ENCODE data around the gene ZNF831.

ZNF831 gene

DNA sequence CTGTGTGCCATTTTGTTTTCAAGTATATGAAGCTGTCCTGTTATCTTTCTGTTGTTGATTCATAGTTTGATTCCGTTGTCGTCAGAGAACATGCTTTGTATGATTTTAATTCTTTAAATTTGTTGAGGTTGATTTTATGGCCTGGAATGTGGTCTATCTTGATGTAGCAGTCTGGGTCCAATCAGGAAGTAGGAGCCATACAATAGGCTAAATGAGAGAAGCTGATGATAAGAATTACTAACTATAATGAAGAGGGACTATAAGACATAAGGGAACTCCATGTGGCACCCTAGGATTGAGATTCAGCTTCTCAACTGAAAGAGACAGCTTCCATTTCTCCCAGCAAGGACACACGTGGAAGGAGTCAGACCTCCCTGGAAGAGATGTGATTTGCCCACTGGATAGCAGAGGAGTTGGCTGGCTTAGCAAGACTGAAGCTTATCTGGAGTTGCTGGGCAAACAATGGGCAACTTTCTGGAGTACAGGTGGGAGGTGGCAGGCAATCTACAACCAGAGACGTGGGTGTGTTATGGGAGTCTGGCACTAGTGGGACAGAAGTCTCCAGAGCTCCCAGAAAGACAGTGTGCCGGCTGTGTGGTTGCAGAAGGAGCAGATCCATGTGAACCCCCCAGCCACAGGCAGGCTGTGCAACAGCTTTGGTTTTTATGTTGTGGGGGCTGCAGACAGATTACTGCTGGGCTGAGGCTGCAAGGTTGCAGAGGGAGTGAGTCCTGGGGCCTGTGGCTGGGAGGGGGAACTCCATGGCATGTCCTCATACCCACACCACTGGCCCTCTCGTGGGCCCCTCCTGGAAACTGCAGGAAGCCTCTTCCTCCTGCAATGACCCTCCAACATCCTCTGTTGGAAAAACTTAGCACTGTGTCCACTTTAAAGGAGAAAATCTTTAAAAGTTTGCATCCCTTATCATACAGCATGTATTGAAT is 7.1 kb downstream of the ZNF831 start:
- Histone ChIP-seq H3K23ac (ENCODE audit: low read length in 2 of 2) (no peak overlapping the region), H3K9ac (ENCODE audit: low read length) (no peak overlapping the region), H3K4me3 (ENCODE audit: insufficient read depth in 1 of 2, low read depth in 1 of 2, low read length in 2 of 2) (no peak overlapping the region), H3K79me1 (replicated peaks; ENCODE audit: low read length, poor library complexity, severe bottlenecking) (no peaks in the 10 kb centered on the region), H2BK12ac (ENCODE audit: low read length in 2 of 2) (no peak overlapping the region), H4K91ac (ENCODE audit: low read length) (no peak overlapping the region), H2AK5ac (ENCODE audit: low read length, severe bottlenecking) (no peak overlapping the region), H2BK15ac (ENCODE audit: low read depth, poor library complexity, severe bottlenecking) (no peak overlapping the region), H3K4me2 (ENCODE audit: low read length, poor library complexity, severe bottlenecking) (no peak overlapping the region), H3K4ac (ENCODE audit: low read depth in 1 of 2, low read length in 2 of 2) (no peak overlapping the region), H2BK5ac (ENCODE audit: low read depth, low read length, poor library complexity, severe bottlenecking) (no peak overlapping the region), H2BK120ac (ENCODE audit: low read depth, low read length) (no peak overlapping the region), H3K9me3 (ENCODE audit: control insufficient read depth, low read length) (no peaks in the 10 kb centered on the region), H3K18ac (ENCODE audit: low read depth in 1 of 2, low read length in 2 of 2) (no peak overlapping the region), H3K4me1 (ENCODE audit: control insufficient read depth, insufficient read depth, low read depth, low read length) (no peaks in the 10 kb centered on the region), H4K8ac (ENCODE audit: low read length) (no peak overlapping the region), H3K36me3 (ENCODE audit: control insufficient read depth in 1 of 2, insufficient read depth in 2 of 2, low read depth in 1 of 2, low read length in 2 of 2) (no peaks in the 10 kb centered on the region), H3K27ac (ENCODE audit: low read length, poor library complexity, severe bottlenecking) (no peak overlapping the region), H3K14ac (ENCODE audit: low read length in 2 of 2) (no peak overlapping the region), H2AFZ (ENCODE audit: low read depth, low read length) (no peak overlapping the region), H3K27me3 (ENCODE audit: control insufficient read depth in 1 of 2, insufficient read depth in 1 of 2, low read length in 2 of 2) (peaks cover 0 to 34% of the 10 kb centered on the region in 2 experiments)
- no peak for DNase-seq
- WGBS: 70% methylated on average over 5 of the region's 6 CpGs

DNA sequence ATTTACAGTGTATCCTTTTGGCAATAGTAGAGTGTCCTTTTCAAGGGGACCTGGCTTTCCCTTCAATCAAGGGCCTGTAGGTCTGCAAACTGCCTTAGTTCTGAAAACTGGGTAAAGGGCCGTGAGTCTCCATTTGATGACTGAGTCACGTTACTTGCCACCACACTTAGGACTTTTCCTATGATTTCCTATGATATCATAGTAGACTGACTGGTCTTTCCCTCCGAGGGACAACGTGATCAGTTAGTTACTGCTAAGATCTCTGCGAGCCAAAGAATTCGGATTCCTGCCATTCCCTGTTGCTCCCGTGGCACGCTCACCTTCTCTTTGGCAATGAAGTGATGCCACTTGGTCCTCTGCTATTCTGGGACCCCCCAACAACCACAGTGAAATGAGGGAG is 8.4 kb downstream of the ZNF831 start:
- H3K23ac ChIP-seq (ENCODE audit: low read length in 2 of 2): no peak overlapping the region
- no peaks in the 10 kb centered on the region for H3K36me3 ChIP-seq (ENCODE audit: control insufficient read depth in 1 of 2, insufficient read depth in 2 of 2, low read depth in 1 of 2, low read length in 2 of 2)
- H3K4me3 ChIP-seq (ENCODE audit: insufficient read depth in 1 of 2, low read depth in 1 of 2, low read length in 2 of 2): no peak overlapping the region
- no peak overlapping the region for H3K18ac ChIP-seq (ENCODE audit: low read depth in 1 of 2, low read length in 2 of 2)
- DNase-seq: no peak
- no peak overlapping the region for H3K4ac ChIP-seq (ENCODE audit: low read depth in 1 of 2, low read length in 2 of 2)
- H3K79me1 ChIP-seq (replicated peaks; ENCODE audit: low read length, poor library complexity, severe bottlenecking): no peaks in the 10 kb centered on the region
- no peak overlapping the region for H2BK12ac ChIP-seq (ENCODE audit: low read length in 2 of 2)
- peaks cover 0 to 28% of the 10 kb centered on the region in 2 experiments for H3K27me3 ChIP-seq (ENCODE audit: control insufficient read depth in 1 of 2, insufficient read depth in 1 of 2, low read length in 2 of 2)
- H2BK15ac ChIP-seq (ENCODE audit: low read depth, poor library complexity, severe bottlenecking): no peak overlapping the region
- no peak overlapping the region for H4K91ac ChIP-seq (ENCODE audit: low read length)
- no peak overlapping the region for H2AFZ ChIP-seq (ENCODE audit: low read depth, low read length)
- H3K27ac ChIP-seq (ENCODE audit: low read length, poor library complexity, severe bottlenecking): no peak overlapping the region
- H3K4me1 ChIP-seq (ENCODE audit: control insufficient read depth, insufficient read depth, low read depth, low read length): no peaks in the 10 kb centered on the region
- H3K9ac ChIP-seq (ENCODE audit: low read length): no peak overlapping the region
- H3K4me2 ChIP-seq (ENCODE audit: low read length, poor library complexity, severe bottlenecking): no peak overlapping the region
- H2BK5ac ChIP-seq (ENCODE audit: low read depth, low read length, poor library complexity, severe bottlenecking): no peak overlapping the region
- WGBS: 78% methylated on average over 8 of the region's 8 CpGs
- no peak overlapping the region for H2AK5ac ChIP-seq (ENCODE audit: low read length, severe bottlenecking)
- no peak overlapping the region for H4K8ac ChIP-seq (ENCODE audit: low read length)
- H3K14ac ChIP-seq (ENCODE audit: low read length in 2 of 2): no peak overlapping the region
- H2BK120ac ChIP-seq (ENCODE audit: low read depth, low read length): no peak overlapping the region
- H3K9me3 ChIP-seq (ENCODE audit: control insufficient read depth, low read length): no peaks in the 10 kb centered on the region

DNA sequence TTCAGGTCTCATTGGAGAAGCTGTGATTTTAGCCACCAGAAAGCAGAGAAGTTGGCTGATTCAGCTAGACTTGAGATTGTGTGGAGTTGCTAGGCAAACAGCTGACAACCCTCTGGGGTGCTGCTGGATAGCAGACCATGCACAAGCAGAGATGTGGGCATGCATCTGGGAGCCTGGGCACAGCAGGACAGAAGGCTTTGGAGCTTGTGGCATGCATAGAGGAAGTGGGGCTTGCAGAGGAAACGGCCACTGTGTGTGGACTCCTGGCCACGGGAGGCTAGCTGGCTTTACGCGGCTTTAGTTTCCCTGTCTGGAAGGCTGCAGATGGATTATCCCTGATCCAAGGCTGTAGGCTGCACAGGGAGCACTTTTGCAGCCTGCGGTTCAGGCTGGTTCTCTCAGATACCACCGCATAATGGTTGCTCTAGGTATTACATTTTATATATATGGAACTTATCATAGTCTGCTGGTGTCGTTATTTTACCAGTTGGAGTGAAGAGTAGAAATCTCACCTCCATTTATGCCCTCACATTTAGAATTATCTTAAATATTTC is 10.4 kb downstream of the ZNF831 start:
- Histone ChIP-seq H3K23ac (ENCODE audit: low read length in 2 of 2) (no peak overlapping the region), H3K9me3 (ENCODE audit: control insufficient read depth, low read length) (no peaks in the 10 kb centered on the region), H3K4ac (ENCODE audit: low read depth in 1 of 2, low read length in 2 of 2) (no peak overlapping the region), H3K27me3 (ENCODE audit: control insufficient read depth in 1 of 2, insufficient read depth in 1 of 2, low read length in 2 of 2) (peaks cover 0 to 37% of the 10 kb centered on the region in 2 experiments), H3K36me3 (ENCODE audit: control insufficient read depth in 1 of 2, insufficient read depth in 2 of 2, low read depth in 1 of 2, low read length in 2 of 2) (no peaks in the 10 kb centered on the region), H3K9ac (ENCODE audit: low read length) (no peak overlapping the region), H2BK5ac (ENCODE audit: low read depth, low read length, poor library complexity, severe bottlenecking) (no peak overlapping the region), H4K8ac (ENCODE audit: low read length) (no peak overlapping the region), H3K18ac (ENCODE audit: low read depth in 1 of 2, low read length in 2 of 2) (no peak overlapping the region), H2BK15ac (ENCODE audit: low read depth, poor library complexity, severe bottlenecking) (no peak overlapping the region), H3K4me2 (ENCODE audit: low read length, poor library complexity, severe bottlenecking) (no peak overlapping the region), H2BK12ac (ENCODE audit: low read length in 2 of 2) (no peak overlapping the region), H2AFZ (ENCODE audit: low read depth, low read length) (no peak overlapping the region), H3K14ac (ENCODE audit: low read length in 2 of 2) (no peak overlapping the region), H2AK5ac (ENCODE audit: low read length, severe bottlenecking) (no peak overlapping the region), H4K91ac (ENCODE audit: low read length) (no peak overlapping the region), H3K27ac (ENCODE audit: low read length, poor library complexity, severe bottlenecking) (no peak overlapping the region), H3K4me3 (ENCODE audit: insufficient read depth in 1 of 2, low read depth in 1 of 2, low read length in 2 of 2) (no peak overlapping the region), H2BK120ac (ENCODE audit: low read depth, low read length) (no peak overlapping the region), H3K4me1 (ENCODE audit: control insufficient read depth, insufficient read depth, low read depth, low read length) (no peaks in the 10 kb centered on the region), H3K79me1 (replicated peaks; ENCODE audit: low read length, poor library complexity, severe bottlenecking) (no peaks in the 10 kb centered on the region)
- no peak for DNase-seq
- 84% methylated on average over 5 of the region's 7 CpGs for WGBS

DNA sequence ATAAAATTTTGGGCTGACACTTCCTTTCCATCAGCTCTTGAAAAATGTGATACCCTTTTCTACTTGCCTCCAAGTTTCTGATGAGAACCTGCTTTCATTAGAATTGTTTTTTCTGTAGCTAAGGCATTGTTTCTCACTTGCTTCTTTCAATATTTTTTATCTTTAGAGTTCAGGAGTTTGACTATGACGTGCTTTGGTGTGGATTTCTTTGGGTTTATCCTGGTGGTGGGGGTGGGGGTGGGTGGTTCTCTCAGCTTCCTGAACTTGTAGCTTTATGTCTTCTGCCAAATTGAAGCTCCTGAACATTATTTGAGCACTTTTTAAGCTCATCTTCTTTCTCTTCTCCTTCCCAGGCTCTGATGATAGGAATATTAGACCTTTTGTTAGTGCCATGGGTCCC is 11.4 kb downstream of the ZNF831 start:
- no peak overlapping the region for H2AK5ac ChIP-seq (ENCODE audit: low read length, severe bottlenecking)
- H4K8ac ChIP-seq (ENCODE audit: low read length): no peak overlapping the region
- H2BK12ac ChIP-seq (ENCODE audit: low read length in 2 of 2): no peak overlapping the region
- H2BK120ac ChIP-seq (ENCODE audit: low read depth, low read length): no peak overlapping the region
- no peak overlapping the region for H3K4me3 ChIP-seq (ENCODE audit: insufficient read depth in 1 of 2, low read depth in 1 of 2, low read length in 2 of 2)
- H3K27me3 ChIP-seq (ENCODE audit: control insufficient read depth in 1 of 2, insufficient read depth in 1 of 2, low read length in 2 of 2): peaks cover 0 to 37% of the 10 kb centered on the region in 2 experiments
- no peaks in the 10 kb centered on the region for H3K36me3 ChIP-seq (ENCODE audit: control insufficient read depth in 1 of 2, insufficient read depth in 2 of 2, low read depth in 1 of 2, low read length in 2 of 2)
- H3K4ac ChIP-seq (ENCODE audit: low read depth in 1 of 2, low read length in 2 of 2): no peak overlapping the region
- no peak overlapping the region for H3K23ac ChIP-seq (ENCODE audit: low read length in 2 of 2)
- H3K9ac ChIP-seq (ENCODE audit: low read length): no peak overlapping the region
- WGBS: 14% methylated on average over 1 of the region's 1 CpG
- H2BK5ac ChIP-seq (ENCODE audit: low read depth, low read length, poor library complexity, severe bottlenecking): no peak overlapping the region
- no peaks in the 10 kb centered on the region for H3K9me3 ChIP-seq (ENCODE audit: control insufficient read depth, low read length)
- H2AFZ ChIP-seq (ENCODE audit: low read depth, low read length): no peak overlapping the region
- H3K4me2 ChIP-seq (ENCODE audit: low read length, poor library complexity, severe bottlenecking): no peak overlapping the region
- no peak overlapping the region for H3K14ac ChIP-seq (ENCODE audit: low read length in 2 of 2)
- H3K79me1 ChIP-seq (replicated peaks; ENCODE audit: low read length, poor library complexity, severe bottlenecking): no peaks in the 10 kb centered on the region
- H2BK15ac ChIP-seq (ENCODE audit: low read depth, poor library complexity, severe bottlenecking): no peak overlapping the region
- H3K27ac ChIP-seq (ENCODE audit: low read length, poor library complexity, severe bottlenecking): no peak overlapping the region
- H4K91ac ChIP-seq (ENCODE audit: low read length): no peak overlapping the region
- no peak overlapping the region for H3K18ac ChIP-seq (ENCODE audit: low read depth in 1 of 2, low read length in 2 of 2)
- no peak for DNase-seq
- H3K4me1 ChIP-seq (ENCODE audit: control insufficient read depth, insufficient read depth, low read depth, low read length): no peaks in the 10 kb centered on the region
